IMR-90 (cell line): Measurements from ENCODE around the gene SRRM3. TPM values are rescaled to one million over a fixed set of nuclear protein-coding genes. Genes with fewer than 3 reads are reported as not detected.

Experiments
- CTCF ChIP-seq: conservative IDR thresholded peaks from 2 replicates; pipeline ENCODE4 v1.5.1; 2012; ENCODE audit warnings: mild to moderate bottlenecking, low read depth, low read length, improper control_type of control experiment
- NFE2L2 ChIP-seq: fragments of 150-350 bp; IDR thresholded peaks from 2 replicates; pipeline ENCODE4 v1.6.1; 2016; ENCODE audit warnings: low read depth, mild to moderate bottlenecking, low read length
- POLR2A ChIP-seq: IDR thresholded peaks from 2 replicates; pipeline ENCODE4 v1.6.1; 2012; ENCODE audit warnings: mild to moderate bottlenecking, low read depth, low read length
- RCOR1 ChIP-seq: IDR thresholded peaks from 2 replicates; pipeline ENCODE4 v1.6.1; 2012; ENCODE audit warnings: mild to moderate bottlenecking, low read length, improper control_type of control experiment; ENCODE audit not compliant: insufficient replicate concordance
- polyA plus RNA-seq, 3 experiments: library from polyadenylated mRNA; depleted of rRNA; stranded (reverse); fragments of >200 nt; gene quantifications; 2 replicates each; pipeline ENCODE4 v1.2.3, GENCODE V29; 2012; ENCODE audit warnings: low replicate concordance in 1 of 3
- total RNA-seq: library from RNA; depleted of rRNA; stranded (reverse); fragments of >200 nt; gene quantifications from 2 replicates; pipeline ENCODE4 v1.2.3, GENCODE V29; 2012

SRRM3 gene
- total and polyA plus RNA-seq, 2 of the 4 experiments (the other 2 are of a cell fraction): 0.18 to 2.5 TPM

GRCh38 chr7:76291351-76292212 lies 89.9 kb downstream of the SRRM3 start (continued):
- TF ChIP-seq CTCF (peak; percentile 99), RCOR1 (peak; percentile 20), POLR2A (peak; percentile 62; the same call in 1 of the 2 replicates), NFE2L2 (no peak)
